Upper lobe of left lung (tissue), 4 donors: ENCODE data around the gene NLGN1.

Experiments
- CTCF ChIP-seq, 6 experiments: fragments of 450-650 bp in 4 of 6; fragments of 200-600 bp in 2 of 6; sonication (generic) in 2 of 6; IDR thresholded peaks; one replicate each; pipeline ENCODE4 v1.5.1; 2016 to 2019; ENCODE audit warnings: antibody characterized with exemption in 6 of 6
- POLR2A ChIP-seq, 4 donors: fragments of 450-650 bp; IDR thresholded peaks; one replicate each; pipeline ENCODE4 v1.5.1; 2016 to 2017; ENCODE audit warnings: antibody characterized with exemption in 4 of 4, mild to moderate bottlenecking in 2 of 4

- TF ChIP-seq POLR2A (IDR thresholded peaks at IDR 0.05) = no peak
- no peak for TF ChIP-seq CTCF (IDR thresholded peaks at IDR 0.05)
Measured at GRCh38 chr3:174099724-174100123, 702.2 kb downstream of the NLGN1 start.
